GM21619 (cell line): ENCODE results near the gene PACRG.

Experiments
- ATAC-seq: cut with Tn5 transposase; IDR thresholded peaks from one replicate; pipeline ENCODE4 v1.9.1; 2021; ENCODE audit not compliant: unreplicated experiment

The PACRG gene

GRCh38 chr6:162709431-162709830 is 18.3 kb upstream of the PACRG start:
- no peak for ATAC-seq

- no peak for ATAC-seq
Measured at GRCh38 chr6:162710419-162710818, 17.4 kb upstream of the PACRG start.

- no peak for ATAC-seq
Measured at GRCh38 chr6:162710936-162711335, 16.8 kb upstream of the PACRG start.

GRCh38 chr6:162711376-162711775 is 16.4 kb upstream of the PACRG start:
- ATAC-seq: no peak

GRCh38 chr6:162712694-162713093 is 15.1 kb upstream of the PACRG start:
- ATAC-seq: no peak

GRCh38 chr6:162713974-162714780 is 13.6 kb upstream of the PACRG start:
- no peak for ATAC-seq

GRCh38 chr6:162715601-162716000 is 12.2 kb upstream of the PACRG start:
- no peak for ATAC-seq

- no peak for ATAC-seq
Measured at GRCh38 chr6:162719528-162719927, 8.2 kb upstream of the PACRG start.

GRCh38 chr6:162721404-162721687 is 6.4 kb upstream of the PACRG start:
- no peak for ATAC-seq

- ATAC-seq: no peak
Measured at GRCh38 chr6:162722226-162722625, 5.5 kb upstream of the PACRG start.

GRCh38 chr6:162722633-162723032 is 5.1 kb upstream of the PACRG start:
- no peak for ATAC-seq

GRCh38 chr6:162726947-162727321 is 840 bp upstream of the PACRG start:
- peak; percentile 2 for ATAC-seq

- ATAC-seq: no peak
Measured at GRCh38 chr6:162728197-162728596, 423 bp downstream of the PACRG start.

GRCh38 chr6:162728706-162729105 is 932 bp downstream of the PACRG start:
- ATAC-seq: no peak

- no peak for ATAC-seq
Measured at GRCh38 chr6:162730502-162730901, 2.7 kb downstream of the PACRG start.

GRCh38 chr6:162733489-162733888 is 5.7 kb downstream of the PACRG start:
- no peak for ATAC-seq

GRCh38 chr6:162736961-162737360 is 9.2 kb downstream of the PACRG start:
- no peak for ATAC-seq

- no peak for ATAC-seq
Measured at GRCh38 chr6:162750776-162751175, 23.0 kb downstream of the PACRG start.

- ATAC-seq: no peak
Measured at GRCh38 chr6:162751211-162751859, 23.6 kb downstream of the PACRG start.

GRCh38 chr6:162753775-162754174 is 26.0 kb downstream of the PACRG start:
- no peak for ATAC-seq

- no peak for ATAC-seq
Measured at GRCh38 chr6:162770136-162770535, 42.4 kb downstream of the PACRG start.

- no peak for ATAC-seq
Measured at GRCh38 chr6:162770955-162771354, 43.2 kb downstream of the PACRG start.

GRCh38 chr6:162772466-162772865 is 44.7 kb downstream of the PACRG start:
- ATAC-seq: no peak
